Esophagus squamous epithelium (tissue), 4 donors: Measurements from ENCODE around the gene MYZAP.

Experiments used
- POLR2A ChIP-seq, 4 donors: fragments of 450-650 bp; IDR thresholded peaks; one replicate each; pipeline ENCODE4 v1.6.1; 2017; ENCODE audit warnings: antibody characterized with exemption in 4 of 4, mild to moderate bottlenecking in 4 of 4, moderate library complexity in 3 of 4
- TF ChIP-seq, protein P1 (sequence below), 6 experiments: fragments of 450-650 bp in 4 of 6; fragments of 200-600 bp in 2 of 6; sonication (generic) in 2 of 6; IDR thresholded peaks; one replicate each; pipeline ENCODE4 v1.5.1; 2016 to 2019; ENCODE audit warnings: antibody characterized with exemption in 6 of 6, mild to moderate bottlenecking in 4 of 6, moderate library complexity in 4 of 6

DNA sequence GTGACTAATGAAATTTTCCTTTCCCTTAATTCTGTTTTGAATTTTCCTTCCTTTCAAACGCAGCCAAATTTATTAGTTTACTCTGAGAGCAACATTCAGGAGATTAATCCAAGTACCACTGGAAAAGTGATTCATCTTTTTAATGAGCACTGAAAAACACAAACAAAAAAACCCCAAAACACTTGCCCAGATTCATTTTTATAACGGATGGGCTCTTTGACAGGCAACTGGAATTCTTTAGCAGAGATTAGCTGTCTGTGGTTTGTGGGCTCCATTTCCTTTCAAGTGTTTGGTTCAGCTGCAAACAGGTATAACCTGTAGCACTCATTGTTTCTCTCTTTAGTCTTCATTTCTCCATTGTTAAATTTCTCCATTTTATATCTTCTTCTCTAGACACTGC, 111.7 kb downstream of the MYZAP start:
- TF ChIP-seq POLR2A (IDR thresholded peaks at IDR 0.05) = no peak
- TF ChIP-seq, protein P1, sequence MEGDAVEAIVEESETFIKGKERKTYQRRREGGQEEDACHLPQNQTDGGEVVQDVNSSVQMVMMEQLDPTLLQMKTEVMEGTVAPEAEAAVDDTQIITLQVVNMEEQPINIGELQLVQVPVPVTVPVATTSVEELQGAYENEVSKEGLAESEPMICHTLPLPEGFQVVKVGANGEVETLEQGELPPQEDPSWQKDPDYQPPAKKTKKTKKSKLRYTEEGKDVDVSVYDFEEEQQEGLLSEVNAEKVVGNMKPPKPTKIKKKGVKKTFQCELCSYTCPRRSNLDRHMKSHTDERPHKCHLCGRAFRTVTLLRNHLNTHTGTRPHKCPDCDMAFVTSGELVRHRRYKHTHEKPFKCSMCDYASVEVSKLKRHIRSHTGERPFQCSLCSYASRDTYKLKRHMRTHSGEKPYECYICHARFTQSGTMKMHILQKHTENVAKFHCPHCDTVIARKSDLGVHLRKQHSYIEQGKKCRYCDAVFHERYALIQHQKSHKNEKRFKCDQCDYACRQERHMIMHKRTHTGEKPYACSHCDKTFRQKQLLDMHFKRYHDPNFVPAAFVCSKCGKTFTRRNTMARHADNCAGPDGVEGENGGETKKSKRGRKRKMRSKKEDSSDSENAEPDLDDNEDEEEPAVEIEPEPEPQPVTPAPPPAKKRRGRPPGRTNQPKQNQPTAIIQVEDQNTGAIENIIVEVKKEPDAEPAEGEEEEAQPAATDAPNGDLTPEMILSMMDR (IDR thresholded peaks at IDR 0.05) = no peak
